ENCODE measurements around the gene DMRTA2.

Gene DMRTA2

DNA sequence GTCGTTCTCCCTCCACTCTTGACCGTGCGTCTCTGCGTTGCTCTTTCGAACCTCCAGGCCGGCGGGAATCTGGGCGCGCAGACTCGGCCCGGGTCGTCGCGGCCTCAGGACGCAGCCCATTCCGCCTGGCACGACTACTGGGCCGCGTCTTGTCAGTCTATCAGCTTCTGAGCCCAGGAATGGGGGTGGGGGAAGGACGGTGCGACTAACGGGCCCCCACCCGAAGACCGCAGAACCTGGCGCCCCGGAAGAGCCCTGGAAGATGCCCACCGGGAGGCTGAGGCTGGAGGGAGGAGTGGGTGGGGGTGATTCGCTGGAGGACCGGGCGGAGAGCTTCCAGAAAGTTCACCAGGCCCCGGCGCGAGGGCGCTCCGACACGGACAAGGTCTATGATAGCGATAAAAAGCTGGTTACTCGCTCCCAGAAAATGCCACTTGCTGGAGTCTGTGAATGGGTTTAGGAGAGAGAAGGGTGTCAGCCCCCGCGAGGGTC is 1.7 kb upstream of the DMRTA2 start:
- intact Hi-C loops (cut with DNase I), result loop anchor here (10.0 kb wide), 1 partner anchor 280 kb away; no protein-coding TSS in a partner anchor
- DNase-seq, result no peak

DNA sequence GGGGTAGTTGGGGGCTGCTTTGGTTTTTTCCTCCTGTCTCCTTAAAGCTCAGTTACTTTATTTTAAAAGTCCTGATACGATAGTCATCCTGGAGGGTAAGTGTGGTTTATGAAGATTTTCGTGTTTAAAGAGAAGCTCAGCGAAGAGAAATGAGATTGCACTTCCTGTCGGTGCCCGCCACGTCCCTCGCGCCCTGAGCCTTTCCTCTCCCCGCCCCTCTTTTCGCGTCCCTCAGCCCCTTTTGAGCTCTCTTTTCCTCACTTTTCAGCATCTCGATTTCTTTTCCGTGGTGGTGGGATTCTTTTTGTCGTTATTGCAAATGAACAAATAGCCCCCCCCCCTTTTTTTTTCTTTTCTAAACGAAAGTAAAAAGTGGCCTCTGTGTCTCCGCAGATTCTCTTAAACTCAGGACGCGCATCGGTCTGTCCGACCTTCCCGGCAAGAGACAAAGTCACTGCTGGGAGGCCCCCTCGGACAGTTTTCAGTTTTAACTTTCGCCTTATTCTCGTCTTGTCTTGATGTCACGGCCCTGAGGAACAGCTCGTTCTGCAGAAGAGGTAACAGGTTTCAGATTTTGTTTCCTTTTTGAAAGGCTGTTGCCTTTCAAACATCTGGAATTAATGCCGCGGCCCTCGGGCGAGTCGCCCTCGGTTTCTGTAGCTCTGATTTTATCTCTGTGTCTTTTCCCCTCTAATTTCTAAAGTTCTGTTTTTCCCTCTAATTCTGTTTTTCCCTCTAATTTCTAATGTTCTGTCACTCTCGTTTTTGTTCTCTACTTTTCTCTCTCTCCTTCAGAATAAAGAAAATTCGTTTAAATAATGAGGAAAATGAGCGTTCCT is 1.0 kb upstream of the DMRTA2 start:
- DNase-seq, result no peak

DNA sequence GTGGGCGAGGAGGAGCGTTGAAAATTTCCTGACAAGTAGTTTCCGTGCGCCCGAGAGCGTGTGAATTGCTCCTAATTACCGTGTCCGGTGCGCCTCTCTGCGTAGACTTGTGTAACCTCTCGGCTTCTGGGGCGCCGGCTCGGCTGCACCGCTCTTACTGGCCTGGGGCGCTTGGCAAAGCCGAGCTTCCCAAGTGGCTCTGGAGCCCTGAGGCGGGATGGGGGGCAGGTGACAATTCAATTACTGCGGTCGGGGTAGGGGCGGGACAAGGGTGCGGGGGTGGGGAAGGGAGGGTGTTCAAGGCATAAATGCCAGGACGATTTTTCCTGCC is 392 bp upstream of the DMRTA2 start:
- intact Hi-C loops (cut with DNase I), result loop anchor here (10.0 kb wide), 1 partner anchor 281 kb away; no protein-coding TSS in a partner anchor
- no peak for DNase-seq

More for the DNA sequence above, 1.0 kb upstream of the DMRTA2 start:
- intact Hi-C loops (cut with DNase I), result loop anchor here (10.0 kb wide), 1 partner anchor 281 kb away; no protein-coding TSS in a partner anchor

DNA sequence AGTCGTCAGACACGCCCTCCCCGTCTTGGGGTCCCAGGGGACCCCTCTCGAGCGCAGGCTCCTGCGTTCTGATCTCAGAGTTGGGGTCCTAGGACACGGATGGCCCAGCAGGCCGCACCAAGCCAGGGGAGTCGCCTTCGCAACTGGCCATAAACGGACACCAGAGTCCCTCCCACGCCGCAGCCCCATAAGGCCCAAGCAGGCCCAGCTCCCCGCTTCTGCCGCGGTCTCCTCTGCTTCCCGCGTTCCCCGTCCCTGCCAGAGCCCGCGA is 633 bp downstream of the DMRTA2 start:
- no peak for DNase-seq
- intact Hi-C loops (cut with DNase I), result loop anchor here (10.0 kb wide), 1 partner anchor 282 kb away; no protein-coding TSS in a partner anchor

DNA sequence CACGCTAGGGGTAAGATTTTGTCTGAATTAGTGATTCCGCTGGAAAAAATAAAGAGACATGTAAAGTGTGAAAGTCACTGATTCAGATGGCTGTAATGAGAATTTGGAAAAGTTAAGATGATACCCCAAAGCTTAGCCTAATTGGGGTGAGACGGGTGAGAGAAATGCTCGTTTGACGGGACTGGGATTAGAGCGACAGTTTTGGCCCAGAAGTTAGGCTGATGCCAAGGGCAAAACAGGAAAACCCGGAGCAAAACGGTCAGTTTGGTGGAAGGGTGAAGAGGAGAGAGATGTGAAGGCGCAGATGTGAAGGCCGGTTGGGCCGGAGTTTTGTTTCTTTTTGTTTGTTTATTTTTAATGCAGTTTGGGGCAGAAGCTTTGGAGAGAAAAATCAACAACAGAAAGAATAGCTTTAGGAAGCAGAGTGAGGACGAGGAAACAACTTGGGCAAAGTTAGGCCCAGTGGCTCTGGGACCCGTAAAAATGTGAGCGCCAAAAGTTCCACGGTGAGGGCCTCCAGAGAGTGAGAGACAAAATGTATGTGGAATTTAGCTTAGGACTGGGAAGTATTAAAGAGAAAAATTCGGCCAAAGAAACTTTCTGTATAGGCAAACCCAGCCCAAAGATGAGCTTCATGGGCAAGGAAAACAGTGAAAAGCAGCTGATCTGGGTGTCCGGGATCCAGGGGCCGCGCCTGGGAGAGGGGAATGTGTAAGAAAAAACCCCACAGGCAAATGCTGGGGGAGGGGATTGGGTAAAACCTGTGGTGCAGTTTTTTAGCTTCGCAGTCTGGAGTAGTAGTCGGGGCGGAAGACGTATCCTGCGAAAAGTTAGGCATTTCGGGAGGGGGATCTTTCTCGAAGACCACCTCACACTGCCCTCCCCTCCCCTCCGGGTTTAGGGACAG is 1.2 kb downstream of the DMRTA2 start:
- intact Hi-C loops (cut with DNase I), result loop anchor here (10.0 kb wide), 1 partner anchor 283 kb away; no protein-coding TSS in a partner anchor
- DNase-seq, result no peak

DNA sequence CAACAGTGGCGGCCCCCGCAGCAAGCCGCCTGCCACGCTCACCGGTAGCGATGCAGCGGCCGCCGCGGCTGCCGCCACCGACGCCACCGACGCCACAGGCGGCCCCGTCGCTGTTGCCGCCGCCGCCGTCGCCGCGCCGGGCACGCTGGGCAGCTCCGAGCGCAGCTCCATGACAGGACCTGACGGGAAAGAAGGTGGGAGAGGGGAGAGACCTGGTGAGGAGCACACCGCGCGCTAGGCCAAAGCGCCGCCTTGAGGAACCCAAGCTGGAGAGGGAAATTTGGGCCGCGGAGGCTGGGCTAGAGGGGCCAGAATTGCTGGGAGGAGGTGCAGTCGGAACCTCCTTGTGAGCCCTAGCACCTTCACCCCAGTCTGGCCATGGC is 1.9 kb downstream of the DMRTA2 start:
- no peak for DNase-seq
- intact Hi-C loops (cut with DNase I), result loop anchor here (10.0 kb wide), 1 partner anchor 283 kb away; no protein-coding TSS in a partner anchor

DNA sequence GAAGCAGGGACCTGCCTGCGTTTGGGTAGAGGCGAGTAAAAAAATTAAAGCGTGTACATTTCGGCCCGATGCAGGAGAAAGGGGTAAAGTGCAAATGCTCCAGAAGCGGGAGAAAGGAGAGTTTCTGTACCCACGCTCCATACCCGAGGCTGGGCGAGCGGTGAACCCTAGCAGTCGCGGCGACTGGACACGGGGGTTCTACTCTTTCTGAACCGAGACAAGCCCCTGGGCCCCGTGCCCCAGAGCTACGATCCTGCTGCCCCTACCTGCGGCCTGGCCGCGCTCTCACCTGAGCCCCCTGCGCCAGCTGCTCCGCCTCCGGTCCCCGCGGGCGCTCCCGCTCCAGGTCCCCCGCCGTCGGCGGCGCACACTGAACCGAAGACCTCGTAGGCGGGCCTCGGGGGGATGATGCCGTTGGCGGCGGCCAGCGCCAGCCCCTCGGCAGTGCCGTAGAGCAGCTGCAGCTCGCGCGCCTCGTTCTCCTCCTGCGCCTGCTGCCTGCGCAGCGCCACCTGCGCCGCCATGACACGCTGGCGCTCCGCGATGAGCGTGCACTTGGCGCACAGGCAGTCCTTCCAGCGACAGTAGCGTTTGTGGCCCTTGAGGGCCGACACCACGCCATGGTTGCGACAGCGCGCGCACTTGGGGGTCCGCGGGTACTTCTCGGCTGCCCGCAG is 2.4 kb downstream of the DMRTA2 start:
- peak in 1 of 10 donors; percentile 76 for DNase-seq

DNA sequence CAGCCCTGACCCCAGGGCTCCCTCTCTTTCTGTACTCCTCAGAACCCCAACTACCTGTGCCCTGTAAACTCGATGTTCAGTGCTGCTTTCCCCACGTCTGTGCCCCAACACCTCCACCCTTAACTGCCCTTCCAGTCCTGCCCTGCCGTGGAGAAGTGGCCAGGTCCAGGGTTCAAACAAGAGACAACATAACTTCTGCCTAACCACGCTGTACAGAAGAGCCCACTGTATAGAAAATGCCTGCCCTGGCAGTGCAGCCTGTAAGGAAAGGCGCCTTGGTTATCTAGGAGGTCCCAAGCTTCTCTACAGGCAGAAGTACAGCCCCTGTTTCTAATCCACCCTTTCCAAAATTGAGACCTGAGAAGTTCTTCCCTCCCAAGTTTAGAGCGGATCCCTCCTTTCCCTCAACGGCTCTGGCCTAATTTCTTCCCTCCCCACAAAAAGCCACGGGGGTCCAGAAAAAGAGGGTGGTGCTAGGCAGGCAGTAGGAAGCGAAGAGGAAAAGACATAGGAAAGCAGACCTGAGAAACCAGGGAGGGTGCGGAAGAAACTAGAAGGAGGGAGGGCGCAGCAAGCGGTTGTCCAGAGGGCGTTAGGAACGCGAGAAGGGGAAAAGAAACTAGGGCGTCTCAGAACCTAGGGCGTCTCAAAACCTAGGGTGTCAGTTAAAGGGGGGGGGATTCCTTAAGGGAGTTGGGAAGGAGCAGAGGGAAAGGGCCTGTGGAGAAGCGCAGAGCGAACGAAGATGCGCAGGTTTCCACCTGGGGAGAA is 3.2 kb downstream of the DMRTA2 start:
- intact Hi-C loops (cut with DNase I), result loop anchor here (10.0 kb wide), 1 partner anchor 285 kb away; no protein-coding TSS in a partner anchor
- DNase-seq, result no peak

More for the DNA sequence above, 2.4 kb downstream of the DMRTA2 start:
- intact Hi-C loops (cut with DNase I), result loop anchor here (10.0 kb wide), 1 partner anchor 284 kb away; no protein-coding TSS in a partner anchor

DNA sequence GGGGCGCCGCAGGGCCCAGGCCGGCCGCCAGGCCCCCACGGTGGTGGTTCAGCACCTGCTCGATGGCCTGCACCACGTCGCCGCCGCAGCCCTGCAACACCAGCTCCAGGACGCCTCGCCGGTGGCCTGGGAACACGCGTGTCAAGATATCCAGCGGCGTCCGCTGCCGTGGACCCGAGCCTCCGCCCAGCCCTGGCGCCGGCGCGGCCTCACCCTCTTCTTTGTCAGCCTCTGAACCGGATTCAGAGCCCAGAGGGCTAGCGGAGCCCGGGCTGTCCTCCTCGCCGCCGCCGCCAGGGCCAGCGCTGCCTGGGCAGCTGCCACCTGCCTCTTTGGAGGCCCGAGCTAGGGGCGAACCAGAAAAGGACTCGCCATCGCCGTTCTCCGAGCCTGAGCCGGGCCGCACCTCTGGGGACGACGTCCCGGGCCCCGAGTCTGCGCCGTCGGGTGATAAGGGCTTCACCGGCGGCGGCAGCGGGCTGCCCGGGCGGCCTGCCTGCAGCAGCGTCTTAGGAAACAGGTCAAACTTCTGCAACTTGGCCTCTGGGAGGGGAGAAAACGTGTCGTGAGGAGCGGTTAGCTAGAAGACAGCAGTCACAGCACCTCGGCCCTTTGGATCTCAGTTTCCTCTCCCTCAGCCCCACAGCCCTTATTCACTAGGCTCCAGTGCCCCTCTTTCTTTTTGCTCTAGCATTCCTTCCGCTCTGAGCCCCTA is 3.9 kb downstream of the DMRTA2 start:
- peak in 2 of 10 donors; percentile 72 to 81 for DNase-seq
- intact Hi-C loops (cut with DNase I), result no loop called here

DNA sequence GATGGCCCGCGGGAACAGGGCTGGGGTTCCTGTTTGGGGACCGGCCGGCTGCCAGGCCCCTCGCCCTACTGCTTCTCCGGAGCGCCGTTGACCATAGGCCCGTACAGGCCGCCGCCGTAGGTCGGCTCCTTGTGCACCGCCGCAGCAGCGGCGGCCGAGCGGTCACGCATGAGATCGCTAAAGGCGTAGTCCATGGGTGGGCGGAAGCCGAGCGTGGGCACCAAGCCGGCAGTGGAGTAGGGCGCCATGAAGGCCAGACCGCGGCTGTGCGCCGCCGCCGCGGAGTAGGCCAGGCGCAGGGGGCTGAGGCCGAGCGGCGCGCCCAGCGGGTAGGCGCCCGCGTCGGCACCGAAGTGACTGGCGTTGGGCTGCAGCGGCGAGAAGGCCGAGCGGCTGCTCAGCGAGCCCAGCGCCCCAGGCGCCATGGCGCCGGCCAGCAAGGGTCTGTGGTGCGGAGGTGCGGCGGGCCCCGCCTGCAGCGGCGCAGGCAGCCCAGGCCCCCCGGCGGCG is 4.6 kb downstream of the DMRTA2 start:
- no peak for DNase-seq
- intact Hi-C loops (cut with DNase I), result no loop called here

DNA sequence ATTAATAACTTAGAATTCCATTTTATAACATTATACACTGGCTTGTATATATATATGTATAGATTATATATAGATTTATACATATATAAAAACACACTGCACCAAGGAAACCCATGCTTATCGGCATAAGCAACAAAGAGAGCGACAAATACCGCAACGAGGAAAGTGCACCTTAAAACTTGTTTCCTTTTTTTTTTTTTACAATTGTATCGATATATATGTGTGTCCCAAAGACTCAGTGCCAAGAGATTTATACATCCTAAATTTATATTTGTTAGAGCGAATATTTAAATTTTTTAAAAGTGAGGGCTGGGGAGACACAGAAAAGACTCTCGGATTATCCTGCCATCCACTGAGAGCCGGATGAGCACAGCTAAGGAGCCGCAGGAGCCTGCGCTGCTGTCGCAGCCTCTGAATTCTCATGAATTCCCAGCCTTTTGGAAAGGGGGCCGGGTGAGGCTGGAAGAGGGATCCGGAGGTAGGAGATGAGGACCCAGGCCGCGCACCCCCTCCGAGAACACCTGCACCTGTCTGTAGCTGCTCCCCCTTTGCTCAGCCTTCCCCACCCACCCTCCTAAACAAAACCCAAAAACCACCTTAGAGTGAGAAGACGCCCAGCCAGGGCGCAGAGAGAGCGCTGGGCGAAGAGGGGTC is 5.2 kb downstream of the DMRTA2 start:
- intact Hi-C loops (cut with DNase I), result no loop called here
- no peak for DNase-seq

DNA sequence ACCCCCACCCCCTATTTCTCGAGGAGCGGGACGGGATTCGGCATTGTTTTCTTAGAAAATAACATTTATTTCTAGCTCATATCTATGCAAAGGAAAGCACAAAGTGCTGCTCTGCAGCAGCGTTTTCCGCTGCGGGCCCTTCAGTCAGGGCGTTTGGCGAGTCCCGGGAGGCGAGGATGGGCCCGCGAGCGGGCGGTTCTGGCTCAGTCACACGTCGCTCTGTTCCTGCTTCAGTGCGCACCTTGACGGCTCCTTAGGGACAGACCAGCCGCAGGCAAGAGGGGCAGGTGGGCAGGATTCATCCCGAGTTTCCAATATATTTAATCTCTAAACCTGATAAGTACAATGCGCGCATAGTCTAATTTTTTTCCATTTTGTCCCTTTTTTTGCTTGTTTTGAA is 5.7 kb downstream of the DMRTA2 start:
- no peak for DNase-seq
- intact Hi-C loops (cut with DNase I), result no loop called here

DNA sequence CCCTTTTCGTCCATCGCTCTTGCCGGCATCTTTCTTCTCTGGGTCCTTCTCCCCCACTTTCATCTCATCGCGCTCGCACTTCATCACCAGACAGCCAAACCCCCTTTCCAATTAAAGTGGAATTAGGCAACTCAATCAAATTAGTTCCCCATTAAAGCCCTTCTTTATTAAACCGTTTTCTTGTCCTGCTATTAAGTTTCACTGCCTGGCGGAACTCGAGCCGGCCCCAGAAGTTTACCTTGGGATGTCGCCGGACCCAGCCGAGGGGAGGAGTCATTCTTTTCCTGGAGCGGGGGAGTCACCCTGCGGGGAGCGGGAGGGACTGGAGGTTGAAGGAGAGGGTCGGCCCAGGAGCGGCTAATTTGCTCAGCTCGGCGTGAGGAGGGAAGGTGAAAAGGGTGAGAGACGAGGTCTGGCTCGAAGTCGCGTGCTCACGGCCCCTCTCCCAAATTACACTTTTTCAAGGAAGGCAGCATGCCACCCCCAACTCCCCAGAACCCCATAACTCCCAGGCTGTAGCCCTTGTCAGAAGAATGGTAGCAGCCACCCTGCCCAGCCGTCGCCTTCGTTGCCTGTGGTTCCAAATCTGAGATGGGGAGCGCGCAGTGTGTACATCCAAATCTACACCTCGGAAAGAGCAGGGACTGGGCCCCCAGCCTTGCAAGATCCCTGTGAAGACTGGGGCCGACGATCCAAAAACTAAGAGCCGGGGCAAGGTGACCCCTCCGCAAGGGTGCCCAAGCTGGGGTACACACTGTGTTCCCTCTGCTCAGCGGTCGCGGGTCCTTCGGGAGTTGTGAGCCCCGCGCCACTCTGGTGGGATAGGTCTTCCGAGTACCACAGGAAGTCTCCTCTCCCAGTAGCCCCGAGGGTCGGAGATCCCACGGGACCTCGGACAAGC is 6.4 kb downstream of the DMRTA2 start:
- intact Hi-C loops (cut with DNase I), result no loop called here
- DNase-seq, result no peak

DNA sequence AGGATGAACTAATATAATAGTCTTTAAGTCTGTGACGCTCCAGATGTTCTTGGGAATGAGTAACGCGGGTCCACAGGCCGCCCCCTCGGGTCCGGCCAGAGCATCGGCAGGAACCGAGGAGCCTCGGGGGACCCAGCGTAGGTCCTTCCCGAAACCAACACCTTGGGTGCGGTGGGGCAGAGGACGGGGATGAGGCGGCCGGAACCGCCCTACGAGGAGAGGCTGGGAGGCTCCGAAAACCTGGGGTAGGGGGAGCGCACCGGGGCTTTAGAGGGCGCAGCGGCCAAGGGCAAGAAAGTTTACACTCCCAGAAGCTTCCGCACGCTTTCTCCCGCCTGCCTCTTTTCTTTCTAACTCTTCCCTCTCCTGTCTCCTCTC is 7.1 kb downstream of the DMRTA2 start:
- peak in 1 of 10 donors; percentile 80 for DNase-seq
- intact Hi-C loops (cut with DNase I), result no loop called here

DNA sequence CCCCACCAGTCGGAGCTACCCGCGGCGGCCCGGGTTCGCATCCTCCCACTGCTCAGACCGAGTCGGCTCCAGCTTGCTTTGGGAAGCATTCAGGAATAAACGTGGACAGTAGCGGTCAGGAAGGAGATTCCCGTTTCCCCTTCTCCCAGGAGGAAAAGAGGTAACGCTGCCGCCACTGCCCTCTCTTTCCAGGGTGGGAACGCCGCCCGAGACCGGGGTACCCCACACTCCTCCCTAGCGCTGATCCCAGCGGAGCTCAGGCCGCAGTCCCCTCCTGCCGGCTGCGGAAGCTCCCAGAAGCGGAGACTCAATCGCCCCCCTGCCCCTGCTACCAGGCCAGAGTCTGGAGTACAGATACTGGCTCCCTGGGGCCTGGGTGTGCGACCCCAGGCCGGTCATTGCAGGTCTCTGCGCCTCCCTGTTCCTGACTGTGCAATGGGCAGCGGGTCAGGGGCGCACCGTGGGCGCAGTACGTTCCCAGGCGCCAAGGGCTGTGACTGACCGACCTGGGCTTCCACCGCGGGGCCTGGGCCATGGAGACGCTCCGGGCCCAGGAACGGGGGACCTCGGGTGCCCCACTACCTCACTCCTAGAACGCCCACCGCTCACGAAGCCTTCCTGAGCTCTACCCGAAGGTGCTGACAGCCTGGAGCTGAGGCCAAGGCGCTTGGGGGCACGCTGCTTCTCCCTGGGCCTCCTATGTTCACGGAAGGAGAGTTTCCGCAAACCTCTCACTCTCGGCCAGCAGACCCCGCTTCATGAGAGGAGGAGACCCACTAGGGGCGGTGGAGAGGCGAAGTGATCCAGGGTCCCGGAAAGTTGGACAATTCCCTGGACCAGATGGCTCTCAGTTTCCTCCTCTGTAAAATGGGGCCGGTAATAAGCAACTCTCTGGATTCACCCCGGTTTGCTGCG is 7.8 kb downstream of the DMRTA2 start:
- intact Hi-C loops (cut with DNase I), result no loop called here
- DNase-seq, result no peak

DNA sequence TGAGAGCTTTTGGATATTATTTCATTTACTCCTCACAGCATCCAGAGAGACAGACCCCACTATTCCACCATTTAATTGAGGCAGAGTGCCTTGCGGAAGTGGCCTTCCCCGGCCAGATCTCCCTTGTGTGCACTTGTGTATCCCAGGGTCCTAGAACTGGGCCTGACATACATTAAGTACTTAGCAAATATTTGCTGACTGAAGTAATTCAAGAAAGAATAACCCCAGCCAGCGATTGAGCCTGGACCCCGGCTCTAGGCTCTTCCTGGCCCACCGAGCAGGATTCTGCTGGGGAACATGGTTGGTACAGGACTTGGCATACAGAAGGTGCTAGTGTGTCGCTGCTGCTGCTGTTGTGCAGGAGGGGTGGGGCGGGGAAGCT is 8.4 kb downstream of the DMRTA2 start:
- DNase-seq, result no peak
- intact Hi-C loops (cut with DNase I), result no loop called here
